ENCODE results near the gene ARSG.

The ARSG gene

GRCh38 chr17:68377771-68378267, 86.5 kb downstream of the ARSG start:
- DNase-seq (ENCODE audit: low read depth in 3 of 3): no peak

GRCh38 chr17:68378268-68379176, 87.2 kb downstream of the ARSG start:
- no peak for DNase-seq (ENCODE audit: low read depth in 3 of 3)

- DNase-seq (ENCODE audit: low read depth in 3 of 3): no peak
Measured at GRCh38 chr17:68379177-68379510, 87.8 kb downstream of the ARSG start.

- DNase-seq (ENCODE audit: low read depth in 3 of 3): no peak
Measured at GRCh38 chr17:68379692-68380677, 88.7 kb downstream of the ARSG start.

- no peak for DNase-seq (ENCODE audit: low read depth in 3 of 3)
Measured at GRCh38 chr17:68381076-68381900, 90.0 kb downstream of the ARSG start.

GRCh38 chr17:68382582-68383085, 91.3 kb downstream of the ARSG start:
- DNase-seq (ENCODE audit: low read depth in 3 of 3): no peak

GRCh38 chr17:68383120-68383442, 91.8 kb downstream of the ARSG start:
- DNase-seq (ENCODE audit: low read depth in 3 of 3): no peak

- DNase-seq (ENCODE audit: low read depth in 3 of 3): no peak
Measured at GRCh38 chr17:68383443-68384321, 92.4 kb downstream of the ARSG start.

GRCh38 chr17:68384471-68384870, 93.2 kb downstream of the ARSG start:
- DNase-seq (ENCODE audit: low read depth in 3 of 3): no peak

GRCh38 chr17:68384941-68385340, 93.6 kb downstream of the ARSG start:
- no peak for DNase-seq (ENCODE audit: low read depth in 3 of 3)

- no peak for DNase-seq (ENCODE audit: low read depth in 3 of 3)
Measured at GRCh38 chr17:68385490-68386215, 94.4 kb downstream of the ARSG start.

GRCh38 chr17:68387435-68388218, 96.3 kb downstream of the ARSG start:
- DNase-seq (ENCODE audit: low read depth in 3 of 3): no peak

- DNase-seq (ENCODE audit: low read depth in 3 of 3): no peak
Measured at GRCh38 chr17:68389041-68389440, 97.7 kb downstream of the ARSG start.

- no peak for DNase-seq (ENCODE audit: low read depth in 3 of 3)
Measured at GRCh38 chr17:68390888-68391545, 99.7 kb downstream of the ARSG start.

GRCh38 chr17:68391561-68392268, 100.4 kb downstream of the ARSG start:
- no peak for DNase-seq (ENCODE audit: low read depth in 3 of 3)

- no peak for DNase-seq (ENCODE audit: low read depth in 3 of 3)
Measured at GRCh38 chr17:68394608-68395331, 103.5 kb downstream of the ARSG start.

All from stimulated activated CD4-positive, alpha-beta T cell treated with anti-CD3 and anti-CD28 coated beads, TNF-alpha, amount 100 ng/mL, for 48 hours (primary cell).